MCF 10A (cell line): ENCODE measurements around the gene ZNF646. TPM values are rescaled to one million over a fixed set of nuclear protein-coding genes. Genes with fewer than 3 reads are reported as not detected.

Experiments
- BruUV-seq: library from RNA; stranded (reverse); fragments of 400-500 nt; replicated peaks from 2 replicates; lab custom pipeline; 2021; lab: Mats Ljungman, UMichigan
- CTCF ChIA-PET: fragments of 300-600 bp; sonication (Branson Sonifier 250); formaldehyde crosslinking; extraction: SDS; loops from one replicate; lab custom pipeline; 2021; ENCODE audit warnings: antibody characterized with exemption, inconsistent platforms; lab: Yijun Ruan, JAX
- POLR2A ChIA-PET: fragments of 300-600, 350-650 bp; sonication (Branson Sonifier 250); formaldehyde crosslinking; extraction: SDS; loops from one replicate; lab custom pipeline; 2020; ENCODE audit warnings: antibody characterized with exemption, inconsistent platforms; lab: Yijun Ruan, JAX
- DNase-seq: peaks from one replicate; pipeline ENCODE4 v3.0.0-alpha.2; 2018; ENCODE audit not compliant: unreplicated experiment
- H3K27ac Mint-ChIP-seq: one replicate; pipeline ENCODE4 v1.8.0; 2022; ENCODE audit warnings: mild to moderate bottlenecking, low read depth, mixed read lengths; ENCODE audit not compliant: unreplicated experiment
- H3K27me3 Mint-ChIP-seq: one replicate; pipeline ENCODE4 v1.8.0; 2022; ENCODE audit warnings: mixed read lengths; ENCODE audit not compliant: insufficient read depth, unreplicated experiment
- H3K36me3 Mint-ChIP-seq: one replicate; pipeline ENCODE4 v1.8.0; 2022; ENCODE audit warnings: mild to moderate bottlenecking, moderate library complexity, mixed read lengths; ENCODE audit not compliant: insufficient read depth, unreplicated experiment
- H3K4me1 Mint-ChIP-seq: one replicate; pipeline ENCODE4 v1.8.0; 2022; ENCODE audit warnings: mixed read lengths; ENCODE audit not compliant: insufficient read depth, unreplicated experiment
- H3K4me3 Mint-ChIP-seq: one replicate; pipeline ENCODE4 v1.8.0; 2022; ENCODE audit warnings: mild to moderate bottlenecking, moderate library complexity, mixed read lengths; ENCODE audit not compliant: unreplicated experiment
- H3K9me3 Mint-ChIP-seq: one replicate; pipeline ENCODE4 v1.8.0; 2022; ENCODE audit warnings: mixed read lengths; ENCODE audit not compliant: unreplicated experiment
- CTCF ChIP-seq: fragments of 200-600 bp; IDR thresholded peaks from one replicate; pipeline ENCODE4 v1.8.0; 2022; ENCODE audit warnings: antibody characterized with exemption, mild to moderate bottlenecking; ENCODE audit not compliant: unreplicated experiment
- intact Hi-C: fragments of 100-400 bp; cut with micrococcal nuclease; formaldehyde crosslinking; loops from 2 replicates; pipeline ENCODE4 v1.14.1; 2022
- total RNA-seq: library from RNA; stranded (reverse); gene quantifications from 2 replicates; pipeline ENCODE4 v1.2.3, GENCODE V29; 2022

Gene ZNF646
- total RNA-seq, 1 experiment from 2014 or later, result 12.6 TPM

- no peak for TF ChIP-seq CTCF
- BruUV-seq, result TSS peak; percentile 28
- Mint-ChIP-seq H3K27me3 (no peaks in the 10 kb centered on the region), H3K4me3 (peak overlapping the region; percentile 73), H3K27ac (no peak overlapping the region), H3K4me1 (peaks cover 25% of the 10 kb centered on the region), H3K36me3 (peaks cover 38% of the 10 kb centered on the region), H3K9me3 (no peaks in the 10 kb centered on the region)
- ChIA-PET POLR2A (interaction anchor here (0.5 to 1.9 kb wide), 5 partner anchors 9 to 147 kb away, joined by 3 to 10 read pairs (median 4); partner anchors contain the start of genes KAT8 and PRSS8), CTCF (interaction anchor here (0.6 kb wide), 1 partner anchor 349 kb away, joined by 4 read pairs; no protein-coding TSS in a partner anchor)
- intact Hi-C loops, result no loop called here
- no peak for DNase-seq
These were observed 34.8 kb downstream of the ZNF646 start for GRCh38 chr16:31108794-31109558.

- no peak for TF ChIP-seq CTCF
- no peak for DNase-seq
- no peaks in the 10 kb centered on the region for H3K27me3 Mint-ChIP-seq
- ChIA-PET POLR2A (interaction anchor here (0.5 to 1.9 kb wide), 2 partner anchors 33 to 146 kb away, joined by 3 to 4 read pairs; no protein-coding TSS in a partner anchor), CTCF (interaction anchor here (0.6 to 1.0 kb wide), 2 partner anchors 10 to 75 kb away, joined by 3 read pairs; no protein-coding TSS in a partner anchor)
- intact Hi-C loops, result no loop called here
- no peaks in the 10 kb centered on the region for H3K9me3 Mint-ChIP-seq
- H3K36me3 Mint-ChIP-seq, result peaks cover 38% of the 10 kb centered on the region
- no TSS peak for BruUV-seq
- H3K4me3 Mint-ChIP-seq, result peak overlapping the region; percentile 73
- peaks cover 25% of the 10 kb centered on the region for H3K4me1 Mint-ChIP-seq
- peak overlapping the region; percentile 31 for H3K27ac Mint-ChIP-seq
These were observed 35.4 kb downstream of the ZNF646 start for GRCh38 chr16:31109622-31110021.

GRCh38 chr16:31110106-31111034 is 36.1 kb downstream of the ZNF646 start:
- no peak for TF ChIP-seq CTCF
- peak; percentile 48 for DNase-seq
- no TSS peak for BruUV-seq

More at GRCh38 chr16:31110106-31111034, 36.1 kb downstream of the ZNF646 start:
- Mint-ChIP-seq H3K4me1 (peaks cover 25% of the 10 kb centered on the region), H3K4me3 (peak overlapping the region; percentile 73), H3K27me3 (no peaks in the 10 kb centered on the region), H3K36me3 (peaks cover 42% of the 10 kb centered on the region), H3K27ac (peak overlapping the region; percentile 31), H3K9me3 (no peaks in the 10 kb centered on the region)
- POLR2A ChIA-PET, result interaction anchor here (1.9 kb wide), 1 partner anchor 32 kb away, joined by 4 read pairs; no protein-coding TSS in a partner anchor
- CTCF ChIA-PET, result interaction anchor here (0.6 to 1.0 kb wide), 4 partner anchors 10 to 188 kb away, joined by 3 to 4 read pairs (median 4); no protein-coding TSS in a partner anchor
- intact Hi-C loops, result no loop called here
